H9 (cell line): ENCODE data around the gene SMPD4. TPM values are rescaled to one million over a fixed set of nuclear protein-coding genes. Genes with fewer than 3 reads are reported as not detected.
"Not testable (repeated sequence)": the region's sequence is repeated elsewhere in the genome, so short reads cannot be mapped to it uniquely, and the experiment has no call there.

Experiments
- DNase-seq: peaks from one replicate; pipeline ENCODE4 v3.0.0-alpha.2; 2017
- H2AFZ ChIP-seq: one replicate; pipeline ENCODE4 v1.6.1; 2013; ENCODE audit warnings: mild to moderate bottlenecking, low read length, control low read depth, moderate library complexity
- H2AK5ac ChIP-seq: 2 replicates; pipeline ENCODE4 v1.6.1; 2013; ENCODE audit warnings: low read length, control low read depth, mixed read lengths; ENCODE audit not compliant: insufficient read length
- H2BK120ac ChIP-seq: one replicate; pipeline ENCODE4 v1.6.1; 2013; ENCODE audit warnings: low read depth, mild to moderate bottlenecking, low read length, control low read depth, inconsistent platforms; ENCODE audit not compliant: poor library complexity, severe bottlenecking
- H2BK12ac ChIP-seq: 2 replicates; pipeline ENCODE4 v1.6.1; 2013; ENCODE audit warnings: low read length, control low read depth, mixed read lengths, low read depth; ENCODE audit not compliant: insufficient read length
- H2BK15ac ChIP-seq: 2 replicates; pipeline ENCODE4 v1.6.1; 2013; ENCODE audit warnings: low read depth, low read length, control low read depth
- H2BK20ac ChIP-seq: one replicate; pipeline ENCODE4 v1.6.1; 2013; ENCODE audit warnings: low read depth, mild to moderate bottlenecking, low read length, control low read depth, inconsistent platforms; ENCODE audit not compliant: poor library complexity, severe bottlenecking
- H2BK5ac ChIP-seq: 2 replicates; pipeline ENCODE4 v1.6.1; 2013; ENCODE audit warnings: low read length, control low read depth, mixed read lengths; ENCODE audit not compliant: insufficient read length
- H3K14ac ChIP-seq: 2 replicates; pipeline ENCODE4 v1.6.1; 2013; ENCODE audit warnings: low read length, control low read depth; ENCODE audit not compliant: insufficient read depth
- H3K18ac ChIP-seq: 2 replicates; pipeline ENCODE4 v1.6.1; 2013; ENCODE audit warnings: low read depth, mild to moderate bottlenecking, mixed read lengths, low read length, control low read depth; ENCODE audit not compliant: insufficient read length
- H3K23ac ChIP-seq: 2 replicates; pipeline ENCODE4 v1.6.1; 2013; ENCODE audit warnings: low read length, control low read depth, mixed read lengths, low read depth; ENCODE audit not compliant: insufficient read length
- H3K23me2 ChIP-seq: 2 replicates; pipeline ENCODE4 v1.6.1; 2013; ENCODE audit warnings: low read depth, mild to moderate bottlenecking, mixed read lengths, low read length, control low read depth; ENCODE audit not compliant: insufficient read length, poor library complexity, severe bottlenecking
- H3K27ac ChIP-seq: 2 replicates; pipeline ENCODE4 v1.5.1; 2013; ENCODE audit warnings: low read length, control low read depth, mixed read lengths, low read depth; ENCODE audit not compliant: insufficient read length
- H3K27me3 ChIP-seq: 2 replicates; pipeline ENCODE4 v1.6.1; 2013; ENCODE audit warnings: low read length, control low read depth, inconsistent platforms; ENCODE audit not compliant: insufficient read depth
- H3K4ac ChIP-seq: 2 replicates; pipeline ENCODE4 v1.6.1; 2013; ENCODE audit warnings: low read depth, mild to moderate bottlenecking, control low read depth, inconsistent platforms, low read length, moderate library complexity
- H3K4me1 ChIP-seq: 2 replicates; pipeline ENCODE4 v1.6.1; 2013; ENCODE audit warnings: low read length, control low read depth, inconsistent platforms; ENCODE audit not compliant: insufficient read depth
- H3K4me2 ChIP-seq: 2 replicates; pipeline ENCODE4 v1.6.1; 2013; ENCODE audit warnings: low read length, control low read depth, mixed read lengths; ENCODE audit not compliant: insufficient read length, insufficient read depth
- H3K56ac ChIP-seq: 2 replicates; pipeline ENCODE4 v1.6.1; 2013; ENCODE audit warnings: low read depth, mild to moderate bottlenecking, mixed read lengths, low read length, control low read depth; ENCODE audit not compliant: insufficient read length
- H3K79me1 ChIP-seq: 2 replicates; pipeline ENCODE4 v1.6.1; 2013; ENCODE audit warnings: low read depth, mild to moderate bottlenecking, moderate library complexity, low read length, control low read depth, inconsistent platforms; ENCODE audit not compliant: insufficient read depth, poor library complexity, severe bottlenecking
- H3K79me2 ChIP-seq: 2 replicates; pipeline ENCODE4 v1.6.1; 2013; ENCODE audit warnings: low read length, control low read depth, inconsistent platforms; ENCODE audit not compliant: insufficient read depth
- H3K9ac ChIP-seq: 2 replicates; pipeline ENCODE4 v1.6.1; 2013; ENCODE audit warnings: low read length, control low read depth, mixed read lengths; ENCODE audit not compliant: insufficient read length; ENCODE audit errors: extremely low read depth
- H3K9me3 ChIP-seq: one replicate; pipeline ENCODE4 v1.6.1; 2013; ENCODE audit warnings: low read depth, low read length, inconsistent platforms; ENCODE audit not compliant: control insufficient read depth
- H3T11ph ChIP-seq: one replicate; pipeline ENCODE4 v1.6.1; 2013; ENCODE audit warnings: mild to moderate bottlenecking, low read length, control low read depth, inconsistent platforms
- H4K20me1 ChIP-seq: one replicate; pipeline ENCODE4 v1.6.1; 2013; ENCODE audit not compliant: control insufficient read depth, insufficient read length, insufficient read depth
- H4K5ac ChIP-seq: 2 replicates; pipeline ENCODE4 v1.6.1; 2013; ENCODE audit warnings: low read depth, mild to moderate bottlenecking, mixed read lengths, low read length, control low read depth; ENCODE audit not compliant: insufficient read length
- H4K8ac ChIP-seq: replicated peaks from 2 replicates; pipeline ENCODE4 v1.6.1; 2013; ENCODE audit warnings: low read length, control low read depth, mixed read lengths, low read depth; ENCODE audit not compliant: insufficient read length
- H4K91ac ChIP-seq: 2 replicates; pipeline ENCODE4 v1.6.1; 2013; ENCODE audit warnings: low read depth, mild to moderate bottlenecking, moderate library complexity, mixed read lengths, low read length, control low read depth; ENCODE audit not compliant: insufficient read length
- H3K27ac Mint-ChIP-seq, 3 experiments: 2 replicates in 2 of 3; 3 replicates in 1 of 3; pipeline ENCODE4 v1.8.0; 2020 to 2021; ENCODE audit warnings: mixed read lengths in 3 of 3, mild to moderate bottlenecking in 1 of 3, moderate library complexity in 1 of 3
- H3K27me3 Mint-ChIP-seq: 2 replicates; pipeline ENCODE4 v1.8.0; 2021; ENCODE audit warnings: low read depth, mild to moderate bottlenecking, moderate library complexity, mixed read lengths
- H3K36me3 Mint-ChIP-seq, 3 experiments: 2 replicates in 2 of 3; 3 replicates in 1 of 3; pipeline ENCODE4 v1.8.0; 2020 to 2021; ENCODE audit warnings: low read depth in 3 of 3, mixed read lengths in 3 of 3; ENCODE audit not compliant: insufficient read depth in 1 of 3
- H3K4me1 Mint-ChIP-seq, 2 experiments: 2 replicates each; pipeline ENCODE4 v1.8.0; 2020; ENCODE audit warnings: mixed read lengths in 2 of 2
- H3K4me3 Mint-ChIP-seq, 2 experiments: 2 replicates in 1 of 2; 3 replicates in 1 of 2; pipeline ENCODE4 v1.8.0; 2020 to 2021; ENCODE audit warnings: mild to moderate bottlenecking in 2 of 2, mixed read lengths in 2 of 2, moderate library complexity in 1 of 2
- H3K9me3 Mint-ChIP-seq, 2 experiments: 2 replicates in 1 of 2; 3 replicates in 1 of 2; pipeline ENCODE4 v1.8.0; 2020; ENCODE audit warnings: mild to moderate bottlenecking in 2 of 2, mixed read lengths in 2 of 2, moderate library complexity in 1 of 2
- WGBS: extraction: QIAGEN DNeasy Blood & Tissue Kit; methylation state at CpG from one replicate; pipeline ENCODE4 v1.1.7; 2013; ENCODE audit warnings: missing lambda C conversion rate, low lambda C conversion rate, mixed read lengths; ENCODE audit not compliant: insufficient read length; ENCODE audit errors: extremely low coverage; 5-methylcytosine and 5-hydroxymethylcytosine counted together
- total RNA-seq: library from RNA; stranded (reverse); gene quantifications from 2 replicates; pipeline ENCODE4 v1.2.1, GENCODE V29; 2021

The SMPD4 gene
- total RNA-seq, 1 experiment from 2014 or later, result 105 TPM

- not testable (repeated sequence) for H3K56ac ChIP-seq, H2BK5ac ChIP-seq, DNase-seq, H2BK120ac ChIP-seq, H3K27ac Mint-ChIP-seq, H3K23ac ChIP-seq, H3K9me3 ChIP-seq, H3K4me1 ChIP-seq, H2AFZ ChIP-seq, H3K27me3 ChIP-seq, H2BK20ac ChIP-seq, H3K4ac ChIP-seq, H3K9ac ChIP-seq, H3K27ac ChIP-seq, H3K4me2 ChIP-seq, H4K8ac ChIP-seq, H4K91ac ChIP-seq, H3K79me1 ChIP-seq, H3K14ac ChIP-seq, H3K23me2 ChIP-seq, H2AK5ac ChIP-seq, H3K4me1 Mint-ChIP-seq, H3K79me2 ChIP-seq, H2BK15ac ChIP-seq, H4K5ac ChIP-seq, H3K4me3 Mint-ChIP-seq, H3T11ph ChIP-seq, H4K20me1 ChIP-seq, H3K18ac ChIP-seq, H3K9me3 Mint-ChIP-seq, H2BK12ac ChIP-seq, H3K27me3 Mint-ChIP-seq
- WGBS, result no CpG with 5 or more reads among the region's 3 CpGs
- H3K36me3 Mint-ChIP-seq, result peaks cover 2 to 10% (median 8%) of the 10 kb centered on the region in 3 experiments; a peak in 3 of 7 replicates
Measured at GRCh38 chr2:130192451-130192850, 11.0 kb upstream of the SMPD4 start.

GRCh38 chr2:130191319-130191718, 9.9 kb upstream of the SMPD4 start:
- not testable (repeated sequence) for H3K14ac ChIP-seq, H3K4me3 Mint-ChIP-seq, H3K79me2 ChIP-seq, H4K5ac ChIP-seq, H4K20me1 ChIP-seq, H3K4me1 ChIP-seq, H3K23ac ChIP-seq, H3K9ac ChIP-seq, H3K27me3 ChIP-seq, H3K4me1 Mint-ChIP-seq, H3K27ac ChIP-seq, H3K4ac ChIP-seq, H2AK5ac ChIP-seq, H3T11ph ChIP-seq, H3K18ac ChIP-seq, H2BK20ac ChIP-seq, H3K23me2 ChIP-seq, H4K8ac ChIP-seq, H3K27ac Mint-ChIP-seq, H3K79me1 ChIP-seq, H3K9me3 Mint-ChIP-seq, H2AFZ ChIP-seq, H2BK12ac ChIP-seq, H3K9me3 ChIP-seq, DNase-seq, H4K91ac ChIP-seq, H3K27me3 Mint-ChIP-seq, H3K4me2 ChIP-seq, H2BK5ac ChIP-seq, H2BK120ac ChIP-seq, H2BK15ac ChIP-seq, H3K56ac ChIP-seq
- no CpG with 5 or more reads among the region's 6 CpGs for WGBS
- peaks cover 2 to 11% (median 10%) of the 10 kb centered on the region in 3 experiments; a peak in 4 of 7 replicates for H3K36me3 Mint-ChIP-seq
